Measurements from ENCODE around the gene LHX8. TPM values are rescaled to one million over a fixed set of nuclear protein-coding genes. Genes with fewer than 3 reads are reported as not detected.

LHX8 gene
- polyA plus RNA-seq, 2 of the 4 experiments (the other 2 are of a cell fraction) = 3.3 to 9.5 TPM

DNA sequence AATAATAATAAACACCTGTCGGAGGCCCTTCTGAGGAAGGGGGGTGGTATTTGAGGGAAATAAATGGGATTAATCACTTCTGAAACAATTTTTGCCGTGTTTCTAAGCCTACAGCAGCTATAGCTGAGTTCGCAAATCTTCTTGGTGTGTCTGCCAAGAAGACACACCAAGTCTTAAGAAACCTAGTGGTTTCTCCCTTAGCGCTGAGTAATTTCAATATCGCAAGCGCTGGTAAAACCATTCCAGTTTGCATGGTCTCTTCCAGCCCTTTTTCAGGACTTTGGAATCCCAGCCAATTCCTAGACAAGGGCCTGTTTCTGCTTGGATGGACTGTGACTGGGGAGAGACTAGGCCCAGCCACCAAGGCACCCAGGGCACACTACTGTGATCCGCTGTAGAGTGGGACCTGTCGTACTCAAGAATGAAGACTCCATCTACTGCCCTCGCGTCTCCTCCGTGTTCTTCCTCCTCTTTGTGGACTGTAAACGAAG is 7.5 kb upstream of the LHX8 start (continued):
- TF ChIP-seq, protein P1, sequence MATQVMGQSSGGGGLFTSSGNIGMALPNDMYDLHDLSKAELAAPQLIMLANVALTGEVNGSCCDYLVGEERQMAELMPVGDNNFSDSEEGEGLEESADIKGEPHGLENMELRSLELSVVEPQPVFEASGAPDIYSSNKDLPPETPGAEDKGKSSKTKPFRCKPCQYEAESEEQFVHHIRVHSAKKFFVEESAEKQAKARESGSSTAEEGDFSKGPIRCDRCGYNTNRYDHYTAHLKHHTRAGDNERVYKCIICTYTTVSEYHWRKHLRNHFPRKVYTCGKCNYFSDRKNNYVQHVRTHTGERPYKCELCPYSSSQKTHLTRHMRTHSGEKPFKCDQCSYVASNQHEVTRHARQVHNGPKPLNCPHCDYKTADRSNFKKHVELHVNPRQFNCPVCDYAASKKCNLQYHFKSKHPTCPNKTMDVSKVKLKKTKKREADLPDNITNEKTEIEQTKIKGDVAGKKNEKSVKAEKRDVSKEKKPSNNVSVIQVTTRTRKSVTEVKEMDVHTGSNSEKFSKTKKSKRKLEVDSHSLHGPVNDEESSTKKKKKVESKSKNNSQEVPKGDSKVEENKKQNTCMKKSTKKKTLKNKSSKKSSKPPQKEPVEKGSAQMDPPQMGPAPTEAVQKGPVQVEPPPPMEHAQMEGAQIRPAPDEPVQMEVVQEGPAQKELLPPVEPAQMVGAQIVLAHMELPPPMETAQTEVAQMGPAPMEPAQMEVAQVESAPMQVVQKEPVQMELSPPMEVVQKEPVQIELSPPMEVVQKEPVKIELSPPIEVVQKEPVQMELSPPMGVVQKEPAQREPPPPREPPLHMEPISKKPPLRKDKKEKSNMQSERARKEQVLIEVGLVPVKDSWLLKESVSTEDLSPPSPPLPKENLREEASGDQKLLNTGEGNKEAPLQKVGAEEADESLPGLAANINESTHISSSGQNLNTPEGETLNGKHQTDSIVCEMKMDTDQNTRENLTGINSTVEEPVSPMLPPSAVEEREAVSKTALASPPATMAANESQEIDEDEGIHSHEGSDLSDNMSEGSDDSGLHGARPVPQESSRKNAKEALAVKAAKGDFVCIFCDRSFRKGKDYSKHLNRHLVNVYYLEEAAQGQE (IDR thresholded peaks at IDR 0.05) = no peak
- TF ChIP-seq MAZ (IDR thresholded peaks at IDR 0.05; ENCODE audit: borderline replicate concordance, low read depth, low read length) (no peak), E2F6 (IDR thresholded peaks at IDR 0.05; ENCODE audit: borderline replicate concordance, low read depth) (no peak), TP53 (CRISPR knock-in tag; IDR thresholded peaks at IDR 0.05) (no peak), POLR2AphosphoS2 (conservative IDR thresholded peaks at IDR 0.05; ENCODE audit: low read length) (no peak), HDAC2 (IDR thresholded peaks at IDR 0.05) (no peak)

DNA sequence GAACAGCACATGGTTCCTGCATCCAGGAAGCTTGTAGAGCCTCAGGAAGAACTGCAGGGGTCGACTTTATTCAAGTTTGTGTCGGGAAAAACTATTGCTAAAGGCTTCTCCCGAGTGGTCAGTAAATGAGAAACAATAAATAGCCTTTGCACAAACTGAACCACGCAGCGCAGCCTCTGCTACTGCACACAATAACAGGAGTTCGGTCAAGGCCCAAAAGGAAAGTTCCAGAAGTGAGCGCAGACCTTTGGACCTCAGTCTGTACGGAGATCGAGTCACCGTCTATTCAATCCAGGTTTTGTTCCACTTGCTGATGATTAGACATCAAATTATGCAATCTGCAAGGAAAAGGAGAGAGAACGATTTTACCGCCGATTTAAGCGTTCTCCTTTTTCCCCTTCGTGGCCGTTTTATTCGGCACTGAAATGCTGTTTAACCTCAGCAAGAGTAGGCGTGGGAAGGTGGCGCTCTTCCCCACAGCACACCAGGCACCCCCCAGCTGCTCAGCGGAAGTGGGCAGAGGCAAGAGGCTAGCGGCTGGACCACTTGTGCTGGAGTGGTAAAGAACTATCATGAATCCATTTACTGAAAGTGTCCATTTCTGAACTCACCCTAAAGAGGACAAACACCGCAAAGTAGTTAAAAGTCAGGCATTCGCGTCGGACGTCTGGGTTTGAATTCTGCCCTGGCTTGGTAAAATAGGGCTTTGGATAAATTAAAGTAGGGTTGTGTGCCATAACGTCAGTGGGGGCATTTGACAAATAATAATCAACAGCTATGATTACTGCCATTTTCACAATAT is 6.1 kb upstream of the LHX8 start:
- Histone ChIP-seq H3K27ac (no peak overlapping the region), H3K4me1 (no peaks in the 10 kb centered on the region), H3K4me2 (no peak overlapping the region), H3K4me3 (no peak overlapping the region), H3K9me3 (no peaks in the 10 kb centered on the region)
- CTCF ChIA-PET = no interaction called here
- TF ChIP-seq RCOR1 (IDR thresholded peaks at IDR 0.05; ENCODE audit: low read depth, low read length) = no peak
- no peak for TF ChIP-seq BHLHE40 (IDR thresholded peaks at IDR 0.05; ENCODE audit: low read depth, low read length)
- TF ChIP-seq SREBF2 (IDR thresholded peaks at IDR 0.05) = no peak
- POLR2A ChIA-PET = no interaction called here
- no peak for FAIRE-seq
- no peak for DNase-seq (ENCODE audit: low read depth in 1 of 2, low spot score in 1 of 2)
- WGBS (ENCODE audit: missing lambda C conversion rate) = 83% methylated on average over 27 of the region's 27 CpGs
- no peak for ATAC-seq

- WGBS (ENCODE audit: missing lambda C conversion rate) = 61% methylated on average over 10 of the region's 10 CpGs
- ChIA-PET POLR2A (no interaction called here), CTCF (no interaction called here)
- FAIRE-seq = no peak
- no peak for ATAC-seq
- Histone ChIP-seq H3K4me3 (no peak overlapping the region), H3K9me3 (no peaks in the 10 kb centered on the region), H3K4me2 (no peak overlapping the region), H3K27ac (no peak overlapping the region), H3K4me1 (no peaks in the 10 kb centered on the region)
- TF ChIP-seq HDAC2 (IDR thresholded peaks at IDR 0.05) (no peak), NPAS2 (CRISPR knock-in tag; IDR thresholded peaks at IDR 0.05; ENCODE audit: borderline replicate concordance) (no peak), EP300 (IDR thresholded peaks at IDR 0.05) (no peak), JUN (IDR thresholded peaks at IDR 0.05) (no peak), POLR2AphosphoS2 (conservative IDR thresholded peaks at IDR 0.05; ENCODE audit: low read length) (no peak), RNF2 (IDR thresholded peaks at IDR 0.05; ENCODE audit: borderline replicate concordance, low read depth) (no peak), RAD21 (conservative IDR thresholded peaks at IDR 0.05 in 1 of 2, IDR thresholded peaks at IDR 0.05 in 1 of 2) (no peak), NR3C1 (IDR thresholded peaks at IDR 0.05) (no peak), KDM5A (IDR thresholded peaks at IDR 0.05) (no peak), SREBF2 (IDR thresholded peaks at IDR 0.05) (no peak), POLR2A (IDR thresholded peaks at IDR 0.05; ENCODE audit: low read length) (no peak), JUNB (IDR thresholded peaks at IDR 0.05) (no peak)
- DNase-seq (ENCODE audit: low read depth in 1 of 2, low spot score in 1 of 2) = no peak
Measured at GRCh38 chr1:75129660-75129982, 4.6 kb upstream of the LHX8 start.

Measured in A549 (cell line).